Stimulated activated CD8-positive, alpha-beta memory T cell treated with anti-CD3 and anti-CD28 coated beads, Interleukin-4, amount 100 ng/mL, for 24 hours (primary cell): Measurements from ENCODE around the gene ZNF543.
"Not testable (repeated sequence)": the region's sequence is repeated elsewhere in the genome, so short reads cannot be mapped to it uniquely, and the experiment has no call there.

Source experiments
- DNase-seq: peaks from one replicate; pipeline ENCODE4 v3.0.0-alpha.2; 2020; ENCODE audit warnings: low read depth

ZNF543 gene

DNA sequence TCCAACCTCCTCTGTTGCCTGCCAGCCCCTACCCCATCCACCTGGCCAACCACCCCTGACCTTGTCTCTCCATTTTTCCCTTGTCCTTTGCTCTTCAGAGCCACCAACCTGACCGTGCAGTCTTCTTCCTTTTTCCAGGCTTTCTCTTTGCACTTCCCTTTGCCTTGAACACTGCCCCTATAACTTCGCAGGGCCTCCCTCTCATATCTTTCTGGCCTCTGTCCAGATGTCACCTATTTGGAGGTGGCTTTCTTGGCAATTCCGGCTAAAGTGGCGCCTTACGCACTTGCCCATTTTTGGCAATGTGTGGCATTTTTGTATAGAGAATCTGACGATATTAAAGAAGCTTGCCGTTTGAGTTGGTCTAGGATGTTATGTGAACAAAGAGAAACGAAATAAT is 844 bp downstream of the ZNF543 start:
- DNase-seq = no peak

DNA sequence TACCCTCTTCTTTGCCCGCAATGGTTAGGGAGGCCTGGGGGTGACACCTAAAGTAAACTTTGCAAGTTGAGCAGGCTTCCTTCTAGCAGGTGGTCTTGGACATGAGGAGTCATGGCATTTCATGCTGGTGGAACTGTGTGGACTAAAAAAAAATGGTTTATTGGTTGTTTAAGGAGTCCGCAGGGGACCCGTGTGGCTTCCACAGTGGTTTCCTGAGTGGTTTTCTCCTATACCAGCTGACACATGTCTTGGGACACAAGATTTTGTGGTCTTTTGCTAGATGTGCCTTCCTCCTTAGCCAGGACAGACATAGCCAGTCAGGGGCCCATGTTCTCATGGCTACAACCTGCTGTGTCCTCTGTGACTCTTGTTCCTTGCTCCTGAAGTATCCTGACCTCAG is 1.5 kb downstream of the ZNF543 start:
- no peak for DNase-seq

DNA sequence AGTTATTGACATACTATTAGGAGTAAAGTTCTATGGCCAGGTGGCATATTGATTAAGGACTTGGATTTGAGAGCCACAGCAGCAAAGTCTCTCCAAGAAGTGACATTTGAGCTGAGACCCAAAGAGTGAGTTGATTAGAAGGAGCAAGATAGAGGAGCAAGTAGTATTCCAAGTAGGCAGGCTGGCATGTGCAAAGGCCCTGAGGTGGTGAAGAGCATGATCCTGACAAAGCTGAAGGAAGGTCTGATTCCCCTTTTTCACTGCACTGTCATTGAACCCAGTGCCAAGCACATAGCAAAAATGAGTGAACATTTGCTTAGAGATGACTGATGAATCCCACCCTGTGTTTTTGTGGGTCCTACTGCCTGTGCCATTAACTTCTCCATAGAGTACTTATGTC is 4.7 kb downstream of the ZNF543 start:
- no peak for DNase-seq

DNA sequence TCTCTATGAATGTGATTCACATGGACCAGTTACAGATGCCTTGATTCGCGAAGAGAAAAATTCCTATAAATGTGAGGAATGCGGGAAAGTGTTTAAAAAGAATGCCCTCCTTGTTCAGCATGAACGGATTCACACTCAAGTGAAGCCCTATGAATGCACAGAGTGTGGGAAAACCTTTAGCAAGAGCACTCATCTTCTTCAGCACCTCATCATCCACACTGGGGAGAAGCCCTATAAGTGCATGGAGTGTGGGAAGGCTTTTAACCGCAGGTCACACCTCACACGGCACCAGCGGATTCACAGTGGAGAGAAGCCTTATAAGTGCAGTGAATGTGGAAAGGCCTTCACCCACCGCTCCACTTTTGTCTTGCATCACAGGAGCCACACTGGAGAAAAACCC is 7.7 kb downstream of the ZNF543 start:
- no peak for DNase-seq

DNA sequence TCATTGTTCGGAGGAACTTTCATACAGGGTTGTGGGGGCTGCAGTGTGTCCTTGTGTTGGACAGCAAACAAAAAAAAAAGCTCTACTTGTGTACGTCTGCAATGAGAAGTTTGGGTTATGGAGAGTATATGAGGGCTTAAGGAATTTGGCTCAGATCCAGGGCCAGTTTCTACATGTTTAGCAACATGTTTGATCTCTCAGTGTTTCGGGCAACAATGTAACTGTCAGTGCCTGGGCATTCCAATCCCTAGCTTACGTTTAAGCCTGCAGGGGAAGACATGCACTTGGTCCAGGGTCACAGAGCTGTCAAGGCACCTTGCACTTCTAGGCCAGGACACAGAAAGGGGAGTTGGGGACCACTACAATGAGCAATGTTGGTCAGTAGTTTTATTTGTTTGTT is 13.9 kb downstream of the ZNF543 start:
- no peak for DNase-seq

DNA sequence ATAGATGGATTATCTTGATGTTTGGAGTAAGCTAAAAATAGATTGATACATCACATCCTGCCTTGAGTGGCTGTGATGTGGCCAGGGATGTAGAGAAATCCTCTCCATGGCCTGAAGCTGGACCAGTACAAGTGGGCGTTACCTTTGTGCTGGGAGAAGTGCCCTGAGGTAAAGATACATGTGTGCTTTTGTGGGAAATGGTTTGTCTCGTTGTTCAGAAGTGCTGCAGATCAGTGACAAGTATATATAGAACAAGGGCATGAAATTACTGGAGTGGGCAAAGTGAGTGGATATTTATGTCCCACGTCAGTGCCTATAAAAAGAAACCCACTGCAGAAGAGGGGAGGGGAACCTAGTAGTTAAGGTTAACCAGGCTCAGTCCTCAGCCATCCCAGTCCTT is 18.6 kb downstream of the ZNF543 start:
- no peak for DNase-seq

DNA sequence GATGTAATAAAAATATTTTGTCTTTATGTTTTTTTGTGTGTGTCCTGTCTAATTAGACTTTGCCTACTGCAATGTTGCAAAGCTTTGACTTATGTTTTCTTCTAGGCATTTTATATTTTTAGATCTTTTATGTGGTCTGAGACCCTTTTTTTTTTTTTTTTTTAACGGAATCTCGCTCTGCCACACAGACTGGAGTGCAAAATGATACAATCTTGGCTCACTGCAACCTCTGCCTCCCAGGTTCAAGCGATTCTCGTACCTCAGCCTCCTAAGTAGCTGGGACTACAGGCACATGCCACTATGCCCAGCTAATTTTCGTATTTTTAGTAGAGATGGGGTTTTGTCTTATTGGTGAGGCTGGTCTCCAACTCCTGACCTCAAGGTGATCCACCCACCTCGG is 22.3 kb downstream of the ZNF543 start:
- no peak for DNase-seq

DNA sequence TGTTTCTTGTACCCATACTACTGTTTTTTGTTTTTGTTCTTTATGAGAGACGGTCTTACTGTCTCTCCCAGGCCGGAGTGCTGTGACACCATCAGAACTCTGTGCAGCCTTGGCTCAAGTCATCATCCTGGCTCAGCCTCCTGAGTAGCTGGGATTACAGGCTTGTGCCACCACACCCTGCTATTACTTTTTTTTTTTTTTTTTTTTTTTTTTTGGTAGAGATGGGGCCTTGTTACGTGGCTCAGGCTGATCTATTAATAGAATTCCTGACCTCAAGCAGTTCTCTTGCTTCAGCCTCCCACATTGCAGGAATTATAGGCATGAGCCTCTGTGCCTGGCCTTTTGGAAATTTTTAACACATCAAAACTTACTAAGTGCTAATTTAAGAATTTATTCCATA is 27.9 kb downstream of the ZNF543 start:
- no peak for DNase-seq

DNA sequence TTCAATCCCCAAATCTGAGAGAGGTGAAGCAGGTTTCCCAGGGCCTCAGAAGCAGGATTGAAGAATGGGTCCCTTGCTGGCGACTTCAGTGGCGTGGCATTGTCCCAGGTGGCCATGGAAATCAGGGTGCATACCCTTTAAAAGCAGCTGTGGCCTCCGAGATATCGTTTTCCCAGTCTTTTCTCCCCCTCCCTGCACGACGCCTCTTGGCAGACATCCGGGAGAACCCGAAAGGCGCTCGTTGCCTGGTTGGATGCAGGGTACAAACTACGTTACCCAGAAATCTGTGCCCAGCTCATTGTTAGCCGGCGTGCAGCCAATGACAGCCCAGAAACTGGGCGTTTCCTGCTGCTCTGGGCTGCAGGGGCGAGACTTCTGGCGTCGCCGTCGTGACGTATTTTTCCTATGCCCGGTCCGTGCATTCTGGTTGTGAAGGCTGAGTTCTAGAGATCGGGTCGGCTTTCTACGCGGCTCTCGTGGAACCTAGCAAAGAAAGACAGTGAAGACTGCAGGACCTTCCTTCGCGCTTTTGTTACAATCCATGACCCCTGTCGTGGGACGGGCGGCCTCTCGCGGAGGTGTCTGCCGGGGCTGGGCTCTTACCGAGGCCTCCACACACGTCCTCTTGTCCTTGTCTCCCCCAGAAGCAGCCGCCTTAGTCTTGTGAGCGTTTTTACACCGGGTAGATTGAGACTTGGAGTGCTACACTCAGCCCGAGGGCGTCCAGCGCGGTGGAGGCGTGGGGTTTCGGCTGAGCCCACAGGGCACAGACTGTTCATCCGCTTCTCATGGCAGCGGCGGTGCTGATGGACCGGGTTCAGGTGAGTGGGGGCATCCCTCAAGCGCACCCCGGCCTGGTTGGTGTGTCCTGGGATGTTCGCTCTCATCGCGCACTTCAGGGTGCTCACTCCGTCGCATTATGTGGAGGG is 30.9 kb downstream of the ZNF543 start, which contains the start of gene ZNF304:
Gene ZNF304, plus strand, starts transcription at position 395 of the 929 bp plus-strand sequence. Its CDS starts 394 bp downstream, at position 789.
- DNase-seq = peak; percentile 72

DNA sequence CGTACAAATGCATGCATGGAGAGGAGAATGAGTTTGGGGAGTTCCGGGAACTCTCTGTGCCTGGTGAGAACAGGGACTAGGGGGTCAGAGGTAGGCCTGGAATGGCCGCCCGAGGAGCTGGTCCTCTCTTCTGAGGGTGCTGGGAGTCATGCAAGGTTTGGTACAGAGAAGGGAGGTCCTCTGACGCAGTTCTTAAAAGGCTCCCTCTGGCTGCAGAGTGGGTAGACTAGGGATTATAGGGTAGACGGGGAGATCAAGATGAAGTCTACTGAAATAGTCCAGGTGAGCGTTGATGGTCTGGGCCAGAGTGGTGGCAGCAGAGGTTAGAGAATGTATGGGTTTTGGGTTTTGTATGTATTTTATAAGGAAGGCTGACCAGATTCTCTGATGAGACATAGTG is 31.6 kb downstream of the ZNF543 start:
- DNase-seq = no peak

DNA sequence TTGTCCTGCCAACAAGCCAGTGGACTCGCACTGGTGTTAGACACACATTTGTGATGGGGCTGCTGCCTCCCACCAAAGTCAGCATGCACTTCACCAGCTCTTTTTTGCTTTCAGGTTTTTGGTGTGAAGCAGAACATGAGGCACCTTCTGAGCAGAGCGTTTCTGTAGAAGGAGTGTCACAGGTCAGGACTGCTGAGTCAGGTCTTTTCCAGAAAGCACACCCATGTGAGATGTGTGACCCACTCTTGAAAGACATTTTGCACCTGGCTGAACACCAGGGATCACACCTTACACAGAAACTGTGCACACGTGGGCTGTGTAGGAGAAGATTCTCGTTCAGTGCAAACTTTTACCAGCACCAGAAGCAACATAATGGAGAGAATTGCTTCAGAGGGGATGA is 35.6 kb downstream of the ZNF543 start:
- no peak for DNase-seq

DNA sequence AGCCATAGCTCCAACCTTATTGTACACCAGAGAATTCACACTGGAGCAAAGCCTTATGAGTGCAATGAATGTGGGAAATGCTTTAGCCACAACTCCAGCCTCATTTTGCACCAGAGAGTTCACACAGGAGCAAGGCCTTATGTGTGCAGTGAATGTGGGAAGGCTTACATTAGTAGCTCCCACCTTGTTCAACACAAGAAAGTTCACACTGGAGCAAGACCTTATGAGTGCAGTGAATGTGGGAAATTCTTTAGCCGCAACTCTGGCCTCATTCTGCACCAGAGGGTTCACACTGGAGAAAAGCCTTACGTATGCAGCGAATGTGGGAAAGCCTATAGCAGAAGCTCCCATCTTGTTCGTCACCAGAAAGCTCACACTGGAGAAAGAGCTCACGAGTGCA is 37.1 kb downstream of the ZNF543 start:
- no peak for DNase-seq

DNA sequence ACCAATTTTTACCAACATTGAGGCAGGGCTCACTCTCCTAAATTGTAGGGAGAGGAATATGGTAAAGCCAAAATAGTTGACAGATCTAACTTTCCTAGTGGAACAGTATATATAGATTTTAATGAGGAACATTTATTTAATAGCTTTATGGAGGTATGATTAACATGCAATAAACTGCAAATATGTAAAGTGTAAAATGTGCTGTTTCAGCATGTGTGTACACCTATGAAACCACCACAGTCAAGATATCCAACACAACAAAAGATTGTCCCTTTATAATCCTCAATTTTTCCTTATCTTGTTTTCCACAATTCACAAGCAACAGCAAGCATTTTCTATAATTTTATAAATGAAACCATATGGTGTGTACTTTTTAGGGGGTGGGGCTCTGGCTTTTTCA is 39.0 kb downstream of the ZNF543 start:
- no peak for DNase-seq

DNA sequence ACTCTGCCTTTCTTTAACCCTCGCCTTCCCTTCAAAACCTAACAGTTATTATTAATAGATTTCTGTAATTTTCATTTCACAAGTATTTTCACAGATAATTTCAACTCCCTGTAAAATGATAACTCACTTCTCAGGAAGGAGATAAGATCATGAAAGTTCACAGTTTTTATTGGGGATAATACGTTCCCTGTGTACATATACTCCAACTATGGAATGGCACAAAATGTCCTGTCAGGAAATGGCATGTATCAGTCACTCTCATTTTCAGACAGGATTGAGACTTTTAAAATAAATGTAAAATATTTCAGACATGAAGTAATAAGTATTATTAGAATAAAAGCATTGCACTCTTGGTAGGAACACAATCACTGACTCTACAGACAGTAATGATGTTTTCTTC is 42.1 kb downstream of the ZNF543 start:
- DNase-seq = no peak

DNA sequence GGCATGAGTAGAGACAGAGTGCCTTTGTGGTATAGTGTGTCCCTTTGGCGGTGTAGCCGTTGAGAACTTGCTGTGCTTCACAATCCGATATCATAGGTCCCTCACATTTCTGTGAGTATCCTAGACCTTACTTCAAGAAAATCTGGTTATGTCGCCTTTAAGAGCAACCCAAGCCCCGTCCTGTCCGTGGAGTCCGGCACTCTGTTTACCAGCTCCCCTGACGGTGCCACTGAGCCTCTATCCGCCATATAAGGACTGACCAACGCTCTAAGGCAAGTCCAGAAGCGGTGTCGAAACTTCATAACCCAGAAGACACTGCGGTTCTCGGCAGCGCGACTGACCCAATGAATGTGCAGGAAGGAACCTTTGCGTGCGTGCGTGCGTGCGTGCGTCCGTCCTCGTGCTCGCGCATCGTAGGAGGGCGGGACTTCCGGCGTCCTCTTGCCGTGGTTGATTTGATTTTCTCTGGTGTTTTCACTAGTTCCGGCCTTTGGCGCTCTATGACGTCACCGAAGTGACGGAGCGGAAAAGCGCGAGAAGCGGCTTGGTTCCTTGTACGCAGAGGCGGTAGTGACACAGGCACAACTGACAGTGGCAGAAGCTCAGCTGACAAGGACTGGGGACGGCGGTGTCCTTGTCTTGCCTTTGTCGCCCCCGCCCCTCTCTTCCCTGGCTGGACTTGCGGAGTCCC is 42.9 kb downstream of the ZNF543 start, which contains the start of the genes TRAPPC2B and ZNF547:
Gene TRAPPC2B, plus strand, starts transcription at position 555 of the 691 bp plus-strand sequence. CDS start 1,283 bp downstream, outside the sequence.
Gene ZNF547, plus strand, starts transcription at position 555 of the 691 bp plus-strand sequence. CDS start 5,005 bp downstream, outside the sequence.
- peak; percentile 96 for DNase-seq

DNA sequence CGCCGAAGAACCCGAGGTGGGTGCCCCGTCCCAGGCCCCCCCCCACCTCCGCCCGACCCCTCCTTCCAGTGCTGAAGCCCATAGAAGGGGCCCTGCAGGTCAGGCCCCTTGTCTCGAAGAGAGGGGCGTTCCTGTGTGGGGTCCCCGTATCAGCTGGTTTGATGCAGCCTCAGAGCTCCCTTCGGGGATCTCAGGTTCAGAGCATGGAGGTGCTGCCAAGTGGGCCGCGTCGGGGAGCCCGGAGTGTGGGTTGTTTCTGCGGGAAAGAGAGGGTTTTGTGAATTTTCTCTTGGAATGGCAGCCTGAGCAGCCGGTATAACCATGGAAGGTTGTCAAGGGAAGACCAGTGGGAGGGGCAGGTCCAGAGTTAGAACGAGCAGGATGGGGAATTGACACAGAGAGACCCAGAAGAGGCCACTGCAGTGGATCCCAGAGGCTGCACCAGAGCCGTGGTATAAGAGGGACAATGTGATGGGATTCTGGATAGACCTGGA is 43.5 kb downstream of the ZNF543 start:
- no peak for DNase-seq

DNA sequence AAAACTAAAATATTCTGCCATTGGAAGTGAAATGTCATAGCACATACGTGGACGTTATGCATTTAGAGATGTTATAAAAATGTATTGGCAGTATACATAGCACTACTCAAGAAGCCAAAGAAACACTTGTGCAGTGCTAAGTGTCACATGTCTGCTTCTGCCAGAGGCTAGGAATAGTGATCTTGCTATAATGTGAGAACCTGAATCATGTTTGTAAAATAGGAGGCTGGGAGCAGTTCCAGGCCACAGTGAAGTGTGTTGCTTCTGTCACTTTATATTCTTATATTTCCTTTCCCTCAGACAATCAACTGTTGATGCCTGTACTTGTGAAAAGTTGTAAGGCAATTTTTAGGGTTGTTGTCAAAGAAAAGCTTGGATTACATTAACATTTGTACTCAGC is 46.5 kb downstream of the ZNF543 start:
- DNase-seq = no peak

DNA sequence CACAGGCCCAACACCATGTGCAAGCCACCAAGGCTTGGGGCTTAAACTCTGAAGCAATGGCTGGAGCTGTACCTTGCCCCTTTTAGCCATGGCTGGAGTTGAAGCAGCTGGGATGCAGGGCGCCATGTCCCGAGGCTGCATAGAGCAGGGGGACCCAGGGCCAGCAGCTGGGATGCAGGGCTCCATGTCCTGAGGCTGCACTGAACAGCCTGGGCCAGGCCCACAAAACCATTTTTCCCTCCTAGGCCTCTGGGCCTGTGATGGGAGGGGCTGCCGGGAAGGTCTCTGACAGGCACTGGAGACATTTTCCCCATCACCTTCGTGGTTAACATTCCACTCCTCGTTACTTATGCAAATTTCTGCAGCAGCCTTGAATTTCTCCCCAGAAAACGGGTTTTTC is 53.9 kb downstream of the ZNF543 start:
- DNase-seq = no peak

DNA sequence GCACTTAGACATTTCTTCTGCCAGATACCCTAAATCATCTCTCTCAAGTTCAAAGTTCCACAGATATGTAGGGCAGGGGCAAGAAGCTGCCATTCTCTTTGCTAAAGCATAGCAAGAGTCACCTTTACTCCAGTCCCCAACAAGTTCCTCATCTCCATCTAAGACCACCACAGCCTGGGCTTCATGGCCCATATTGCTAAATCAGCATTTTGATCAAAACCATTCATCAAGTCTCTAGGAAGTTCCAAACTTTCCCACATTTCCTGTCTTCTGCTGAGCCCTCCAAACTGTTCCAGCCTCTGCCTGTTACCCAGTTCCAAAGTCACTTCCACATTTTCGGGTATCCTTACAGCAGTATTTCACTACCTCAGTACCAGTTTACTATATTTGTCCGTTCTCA is 54.4 kb downstream of the ZNF543 start:
- not testable (repeated sequence) for DNase-seq

DNA sequence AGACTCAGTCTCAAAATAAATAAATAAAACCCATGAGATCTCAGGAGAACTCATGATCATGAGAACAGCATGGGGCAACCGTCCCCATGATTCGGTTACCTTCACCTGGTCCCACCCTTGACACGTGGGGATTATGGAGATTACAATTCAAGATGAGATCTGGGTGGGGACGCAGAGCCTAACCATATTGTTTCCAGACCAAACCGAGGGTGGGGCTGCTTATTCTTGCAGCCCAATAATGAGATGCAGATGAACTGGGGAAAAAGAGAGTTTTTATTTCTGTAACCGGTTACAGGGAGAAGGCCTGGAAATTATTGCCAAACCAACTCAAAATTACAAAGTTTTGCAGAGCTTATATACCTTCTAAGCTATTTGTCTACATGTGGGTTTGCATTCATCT is 55.9 kb downstream of the ZNF543 start:
- no peak for DNase-seq

DNA sequence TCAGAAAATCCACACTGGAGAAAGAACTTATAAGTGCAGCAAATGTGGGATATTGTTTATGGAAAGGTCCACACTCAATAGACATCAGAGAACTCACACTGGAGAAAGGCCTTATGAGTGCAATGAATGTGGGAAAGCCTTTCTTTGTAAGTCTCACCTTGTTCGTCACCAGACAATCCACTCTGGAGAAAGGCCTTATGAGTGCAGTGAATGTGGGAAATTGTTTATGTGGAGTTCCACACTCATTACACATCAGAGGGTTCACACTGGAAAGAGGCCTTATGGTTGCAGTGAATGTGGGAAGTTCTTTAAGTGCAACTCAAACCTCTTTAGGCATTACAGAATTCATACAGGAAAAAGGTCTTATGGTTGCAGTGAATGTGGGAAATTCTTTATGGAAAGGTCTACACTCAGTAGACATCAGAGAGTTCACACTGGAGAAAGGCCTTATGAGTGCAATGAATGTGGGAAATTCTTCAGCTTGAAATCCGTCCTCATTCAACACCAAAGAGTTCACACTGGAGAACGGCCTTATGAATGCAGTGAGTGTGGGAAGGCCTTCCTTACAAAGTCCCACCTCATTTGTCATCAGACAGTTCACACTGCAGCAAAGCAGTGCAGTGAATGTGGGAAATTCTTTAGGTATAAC is 57.4 kb downstream of the ZNF543 start:
- no peak for DNase-seq
